Epithelial cell of esophagus (primary cell): Measurements from ENCODE around the gene LPP.

Experiments
- DNase-seq: peaks from one replicate; pipeline ENCODE4 v3.0.0; 2010; ENCODE audit warnings: low read depth
- H3K4me3 ChIP-seq: 2 replicates; pipeline ENCODE4 v1.5.1; 2011; ENCODE audit warnings: mild to moderate bottlenecking, low read length, control low read depth
- TF ChIP-seq, protein P1 (sequence below): IDR thresholded peaks from 2 replicates; pipeline ENCODE4 v1.5.1; 2011; ENCODE audit warnings: low read depth, mild to moderate bottlenecking, low read length, control low read depth, inconsistent platforms; ENCODE audit not compliant: insufficient read depth; ENCODE audit errors: missing control alignments

The LPP gene

GRCh38 chr3:188861842-188862744, 708.1 kb downstream of the LPP start:
- DNase-seq = peak; percentile 48
- TF ChIP-seq, protein P1, sequence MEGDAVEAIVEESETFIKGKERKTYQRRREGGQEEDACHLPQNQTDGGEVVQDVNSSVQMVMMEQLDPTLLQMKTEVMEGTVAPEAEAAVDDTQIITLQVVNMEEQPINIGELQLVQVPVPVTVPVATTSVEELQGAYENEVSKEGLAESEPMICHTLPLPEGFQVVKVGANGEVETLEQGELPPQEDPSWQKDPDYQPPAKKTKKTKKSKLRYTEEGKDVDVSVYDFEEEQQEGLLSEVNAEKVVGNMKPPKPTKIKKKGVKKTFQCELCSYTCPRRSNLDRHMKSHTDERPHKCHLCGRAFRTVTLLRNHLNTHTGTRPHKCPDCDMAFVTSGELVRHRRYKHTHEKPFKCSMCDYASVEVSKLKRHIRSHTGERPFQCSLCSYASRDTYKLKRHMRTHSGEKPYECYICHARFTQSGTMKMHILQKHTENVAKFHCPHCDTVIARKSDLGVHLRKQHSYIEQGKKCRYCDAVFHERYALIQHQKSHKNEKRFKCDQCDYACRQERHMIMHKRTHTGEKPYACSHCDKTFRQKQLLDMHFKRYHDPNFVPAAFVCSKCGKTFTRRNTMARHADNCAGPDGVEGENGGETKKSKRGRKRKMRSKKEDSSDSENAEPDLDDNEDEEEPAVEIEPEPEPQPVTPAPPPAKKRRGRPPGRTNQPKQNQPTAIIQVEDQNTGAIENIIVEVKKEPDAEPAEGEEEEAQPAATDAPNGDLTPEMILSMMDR = no peak
- H3K4me3 ChIP-seq = no peak overlapping the region

- DNase-seq = no peak
Observed at GRCh38 chr3:188863999-188864406, 710.0 kb downstream of the LPP start.

GRCh38 chr3:188867691-188868265, 713.8 kb downstream of the LPP start:
- no peak for DNase-seq
- TF ChIP-seq, protein P1 = no peak

More at GRCh38 chr3:188863999-188864406, 710.0 kb downstream of the LPP start:
- TF ChIP-seq, protein P1 = no peak
- no peak overlapping the region for H3K4me3 ChIP-seq

DNA sequence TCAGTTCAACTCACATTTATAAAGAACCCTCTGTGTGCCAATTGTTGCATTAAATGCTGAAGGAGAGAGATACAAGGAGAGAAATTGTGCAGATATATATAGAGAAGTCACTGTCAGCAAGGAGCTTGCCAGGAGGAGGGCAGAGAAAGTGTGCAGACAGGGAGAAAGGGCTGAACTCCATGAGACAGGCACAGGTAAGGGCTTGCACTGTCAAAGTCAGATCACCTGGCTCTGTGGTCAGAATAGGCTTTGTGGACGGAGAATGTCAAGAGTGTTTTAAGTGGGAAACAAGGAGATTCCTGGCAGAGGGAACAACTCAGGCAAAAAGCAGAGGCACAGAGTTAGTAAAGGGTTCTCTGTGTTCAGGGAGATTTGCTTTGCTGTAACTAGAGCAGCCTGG, 714.8 kb downstream of the LPP start:
- TF ChIP-seq, protein P1 = no peak
- no peak for DNase-seq
- H3K4me3 ChIP-seq = no peak overlapping the region

More at GRCh38 chr3:188867691-188868265, 713.8 kb downstream of the LPP start:
- H3K4me3 ChIP-seq = no peak overlapping the region

- H3K4me3 ChIP-seq = no peak overlapping the region
- TF ChIP-seq, protein P1 = no peak
- DNase-seq = no peak
Observed at GRCh38 chr3:188869628-188870027, 715.7 kb downstream of the LPP start.

- H3K4me3 ChIP-seq = no peak overlapping the region
- TF ChIP-seq, protein P1 = no peak
- DNase-seq = no peak
Observed at GRCh38 chr3:188870431-188870830, 716.5 kb downstream of the LPP start.
